Esophagus muscularis mucosa (tissue), 4 donors: ENCODE results near the gene ABCC4.

Experiments
- EP300 ChIP-seq: sonication (generic); formaldehyde crosslinking; IDR thresholded peaks from one replicate; pipeline ENCODE4 v1.6.1; 2017; ENCODE audit warnings: antibody characterized with exemption
- POLR2A ChIP-seq: fragments of 450-650 bp; IDR thresholded peaks from one replicate; pipeline ENCODE4 v1.6.1; 2017; ENCODE audit warnings: antibody characterized with exemption, moderate library complexity, mild to moderate bottlenecking, low read depth
- POLR2AphosphoS5 ChIP-seq, 2 donors: sonication (generic); formaldehyde crosslinking; IDR thresholded peaks; one replicate each; pipeline ENCODE4 v1.6.1; 2017; ENCODE audit warnings: antibody characterized with exemption in 2 of 2
- TF ChIP-seq, protein P1 (sequence below), 3 experiments: fragments of 200-600 bp in 2 of 3; fragments of 450-650 bp in 1 of 3; sonication (generic) in 2 of 3; IDR thresholded peaks; one replicate each; pipeline ENCODE4 v1.5.1; 2017 to 2019; ENCODE audit warnings: antibody characterized with exemption in 3 of 3, mild to moderate bottlenecking in 2 of 3, moderate library complexity in 1 of 3

DNA sequence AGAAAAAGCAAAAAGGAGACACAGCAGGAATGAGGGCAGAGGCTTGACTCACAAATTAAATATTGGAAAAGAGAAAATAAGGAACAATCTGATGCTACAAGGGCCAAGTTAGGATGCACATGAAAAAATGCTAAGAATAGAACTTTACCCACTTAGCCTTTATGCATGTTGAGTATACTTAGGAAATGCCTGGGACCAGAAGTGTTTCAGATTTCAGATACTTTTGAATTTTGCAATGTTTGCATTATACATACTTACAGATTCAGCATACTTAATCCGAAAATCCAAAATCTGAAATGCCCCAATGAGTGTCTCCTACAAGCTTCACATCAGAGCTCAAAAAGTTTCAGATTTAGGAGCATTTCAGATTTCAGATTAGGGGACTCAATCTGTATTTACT is 262.3 kb downstream of the ABCC4 start:
- TF ChIP-seq, protein P1, sequence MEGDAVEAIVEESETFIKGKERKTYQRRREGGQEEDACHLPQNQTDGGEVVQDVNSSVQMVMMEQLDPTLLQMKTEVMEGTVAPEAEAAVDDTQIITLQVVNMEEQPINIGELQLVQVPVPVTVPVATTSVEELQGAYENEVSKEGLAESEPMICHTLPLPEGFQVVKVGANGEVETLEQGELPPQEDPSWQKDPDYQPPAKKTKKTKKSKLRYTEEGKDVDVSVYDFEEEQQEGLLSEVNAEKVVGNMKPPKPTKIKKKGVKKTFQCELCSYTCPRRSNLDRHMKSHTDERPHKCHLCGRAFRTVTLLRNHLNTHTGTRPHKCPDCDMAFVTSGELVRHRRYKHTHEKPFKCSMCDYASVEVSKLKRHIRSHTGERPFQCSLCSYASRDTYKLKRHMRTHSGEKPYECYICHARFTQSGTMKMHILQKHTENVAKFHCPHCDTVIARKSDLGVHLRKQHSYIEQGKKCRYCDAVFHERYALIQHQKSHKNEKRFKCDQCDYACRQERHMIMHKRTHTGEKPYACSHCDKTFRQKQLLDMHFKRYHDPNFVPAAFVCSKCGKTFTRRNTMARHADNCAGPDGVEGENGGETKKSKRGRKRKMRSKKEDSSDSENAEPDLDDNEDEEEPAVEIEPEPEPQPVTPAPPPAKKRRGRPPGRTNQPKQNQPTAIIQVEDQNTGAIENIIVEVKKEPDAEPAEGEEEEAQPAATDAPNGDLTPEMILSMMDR (IDR thresholded peaks at IDR 0.05), result no peak
- TF ChIP-seq POLR2A, result no peak
- no peak for TF ChIP-seq POLR2AphosphoS5 (IDR thresholded peaks at IDR 0.05)
- no peak for TF ChIP-seq EP300
